Upper lobe of right lung (tissue), 1 donor: ENCODE results near the gene HOXB4. TPM values are rescaled to one million over a fixed set of nuclear protein-coding genes. Genes with fewer than 3 reads are reported as not detected.

Experiments used
- ATAC-seq: fragments of 200-7000 bp; cut with Tn5 transposase; one replicate; pipeline ENCODE4 v1.9.1; 2020; ENCODE audit warnings: mild to moderate bottlenecking, moderate library complexity
- DNase-seq: peaks from one replicate; pipeline ENCODE4 v3.0.0-alpha.2; 2020
- H3K27ac ChIP-seq: fragments of 200-600 bp; one replicate; pipeline ENCODE4 v1.8.0; 2022
- H3K27me3 ChIP-seq: fragments of 200-600 bp; one replicate; pipeline ENCODE4 v1.8.0; 2022; ENCODE audit warnings: mild to moderate bottlenecking
- H3K36me3 ChIP-seq: fragments of 200-600 bp; one replicate; pipeline ENCODE4 v1.8.0; 2022
- H3K4me1 ChIP-seq: fragments of 200-600 bp; one replicate; pipeline ENCODE4 v1.8.0; 2022
- H3K4me3 ChIP-seq: fragments of 200-600 bp; one replicate; pipeline ENCODE4 v1.8.0; 2022; ENCODE audit warnings: mild to moderate bottlenecking
- H3K9me3 ChIP-seq: fragments of 200-600 bp; one replicate; pipeline ENCODE4 v1.8.0; 2022
- CTCF ChIP-seq: fragments of 200-600 bp; IDR thresholded peaks from one replicate; pipeline ENCODE4 v1.8.0; 2022; ENCODE audit warnings: antibody characterized with exemption
- intact Hi-C: fragments of 100-400 bp; cut with DNase I; formaldehyde crosslinking; loops from one replicate; pipeline ENCODE4 v1.11.0; 2022
- total RNA-seq: library from RNA; stranded (reverse); fragmentation: NEBNext Ultra II Directional; extraction: Animal tissue kit (Norgen Biotek cat#: 25700); gene quantifications from one replicate; pipeline ENCODE4 v1.2.1, GENCODE V29; 2021
- donor health status: DM: no; HTN: yes; CAD: no; lungs with severe emphysema.

The HOXB4 gene
- total RNA-seq, 1 donor from 2014 or later: 4.9 TPM

DNA sequence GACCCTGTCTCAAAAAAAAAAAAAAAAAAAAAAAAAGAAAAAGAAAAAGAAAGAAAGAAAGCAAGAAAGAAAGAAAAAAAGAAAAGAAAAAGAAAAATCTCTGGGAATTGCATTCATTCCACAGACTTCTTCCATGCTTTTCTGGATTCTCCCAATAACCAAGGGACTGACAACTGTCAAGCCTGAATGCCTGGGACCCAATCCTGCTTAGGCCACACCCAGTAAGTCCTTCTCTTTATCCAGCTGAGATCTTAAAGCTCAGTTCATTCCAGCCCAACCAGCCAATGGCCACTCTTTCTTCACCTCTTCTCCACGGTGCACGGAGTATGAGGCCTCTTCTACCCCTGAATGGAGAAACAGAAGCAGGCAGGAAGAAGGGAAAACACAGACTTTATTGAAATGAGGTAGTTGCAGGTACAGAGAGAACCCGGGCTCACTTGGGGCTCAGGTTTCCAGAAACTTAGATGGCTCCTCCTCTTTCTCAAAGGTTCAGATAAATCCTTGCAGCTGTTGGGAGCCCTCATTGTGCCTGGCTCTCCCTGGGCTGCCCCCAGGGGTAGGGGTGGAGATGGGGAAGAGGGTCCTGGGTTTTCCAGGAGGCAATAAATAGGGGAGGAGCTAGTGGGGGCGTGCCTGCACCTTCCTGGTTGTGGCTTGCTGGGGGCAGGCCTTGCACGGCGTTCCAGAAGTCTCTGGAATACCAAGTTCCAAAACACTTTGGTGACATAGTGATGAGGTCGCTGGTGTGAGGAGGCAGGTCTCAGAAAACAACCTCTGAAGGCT is 49.8 kb downstream of the HOXB4 start:
- H3K4me1 ChIP-seq: peaks cover 5% of the 10 kb centered on the region

DNA sequence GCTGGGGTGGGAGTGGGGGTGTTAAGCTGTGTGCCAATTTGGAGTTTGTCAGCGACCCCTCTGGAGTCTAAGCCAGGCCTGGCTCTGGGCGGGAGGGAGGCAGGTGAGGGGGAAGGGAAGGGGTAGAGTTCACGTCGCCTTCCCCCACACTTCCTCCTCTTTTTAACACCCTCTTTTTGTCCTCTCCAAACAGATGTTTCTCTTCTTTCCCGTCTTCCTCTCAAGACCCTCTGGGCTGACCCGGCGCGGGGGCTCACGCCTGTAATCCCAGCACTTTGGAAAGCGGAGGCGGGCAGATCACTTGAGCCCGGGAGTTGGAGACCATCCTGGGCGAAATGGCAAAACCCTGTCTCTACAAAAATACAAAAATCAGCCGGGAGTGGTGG is 50.6 kb downstream of the HOXB4 start:
- DNase-seq (no peak), ATAC-seq (no peak)
- no peaks in the 10 kb centered on the region for H3K9me3 ChIP-seq
- H3K27me3 ChIP-seq: peaks cover 45% of the 10 kb centered on the region
- no peak for TF ChIP-seq CTCF
- intact Hi-C loops: no loop called here
- H3K4me3 ChIP-seq: no peak overlapping the region
- H3K27ac ChIP-seq: no peak overlapping the region
- peaks cover 5% of the 10 kb centered on the region for H3K4me1 ChIP-seq
- H3K36me3 ChIP-seq: no peaks in the 10 kb centered on the region

More for the DNA sequence above, 49.8 kb downstream of the HOXB4 start:
- Histone ChIP-seq H3K27ac (no peak overlapping the region), H3K4me3 (no peak overlapping the region), H3K9me3 (no peaks in the 10 kb centered on the region), H3K36me3 (no peaks in the 10 kb centered on the region), H3K27me3 (peaks cover 45% of the 10 kb centered on the region)
- DNase-seq (no peak), ATAC-seq (no peak)
- TF ChIP-seq CTCF: no peak
- intact Hi-C loops: no loop called here

DNA sequence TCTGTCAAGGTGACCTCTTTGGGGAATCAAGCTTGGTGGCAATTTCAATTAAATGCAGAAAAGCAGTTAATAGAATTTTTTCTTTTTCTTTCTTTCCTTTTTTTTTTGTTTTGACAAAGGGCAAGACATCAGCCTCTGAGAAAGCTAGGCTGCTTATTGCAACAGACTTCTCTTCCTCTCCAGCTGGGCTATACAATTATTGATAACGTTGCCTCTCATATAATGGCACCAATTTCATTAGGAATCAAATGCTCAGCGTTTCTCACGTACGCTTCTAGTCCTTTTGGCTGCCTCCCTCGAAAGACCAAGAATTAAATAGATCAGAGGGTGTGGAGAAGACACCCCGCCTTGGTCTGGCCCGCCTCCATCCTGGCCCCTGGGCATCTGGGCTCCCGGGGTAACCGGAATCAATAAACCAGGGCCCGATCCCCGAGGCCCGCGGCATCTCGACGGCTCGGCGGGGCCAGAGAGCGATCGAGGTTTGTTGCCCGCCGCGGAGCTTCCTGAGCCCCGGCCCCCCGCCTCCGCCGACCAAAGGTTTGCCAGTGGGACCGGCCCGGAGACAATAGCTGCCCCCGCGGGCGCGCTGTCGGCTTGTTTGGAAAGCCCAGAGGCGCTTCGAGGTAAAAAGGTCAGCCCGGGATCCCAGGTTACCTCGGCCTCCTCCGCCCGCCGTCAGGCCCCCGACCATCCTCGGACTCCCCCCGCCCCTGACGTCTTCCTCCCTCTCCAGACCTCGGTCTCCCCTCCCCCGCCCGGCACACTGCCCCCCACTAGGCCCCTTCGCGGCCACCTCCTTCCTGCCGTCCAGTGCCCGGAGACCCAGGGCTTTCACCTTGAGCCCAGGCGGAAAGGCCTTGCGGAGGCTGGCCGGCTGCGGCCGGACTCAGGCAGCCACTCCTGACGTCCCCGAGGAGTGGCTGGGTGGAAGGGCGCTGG is 51.3 kb downstream of the HOXB4 start:
- H3K4me1 ChIP-seq: peaks cover 5% of the 10 kb centered on the region
- ATAC-seq (no peak), DNase-seq (no peak)
- TF ChIP-seq CTCF: no peak
- intact Hi-C loops: no loop called here
- no peaks in the 10 kb centered on the region for H3K9me3 ChIP-seq
- no peak overlapping the region for H3K27ac ChIP-seq
- no peaks in the 10 kb centered on the region for H3K36me3 ChIP-seq
- no peak overlapping the region for H3K4me3 ChIP-seq
- H3K27me3 ChIP-seq: peaks cover 50% of the 10 kb centered on the region

Other genes with a start within 250 kb of the HOXB4 start
- 5.1 TPM for gene SKAP1, start 148.1 kb downstream of the HOXB4 start, total RNA-seq
- gene HOXB1, start 47.3 kb downstream of the HOXB4 start, total RNA-seq: not detected
- 11.0 TPM for gene HOXB2, start 33.2 kb downstream of the HOXB4 start, total RNA-seq
- gene HOXB3, start 11.9 kb upstream of the HOXB4 start, total RNA-seq: 13.3 TPM
- gene HOXB5, start 15.4 kb upstream of the HOXB4 start, total RNA-seq: 4.4 TPM
- 4.9 TPM for gene HOXB6, start 26.6 kb upstream of the HOXB4 start, total RNA-seq
- gene HOXB7, start 32.7 kb upstream of the HOXB4 start, total RNA-seq: 1.2 TPM
- gene HOXB8, start 36.9 kb upstream of the HOXB4 start, total RNA-seq: 1.0 TPM
- gene HOXB9, start 48.0 kb upstream of the HOXB4 start, total RNA-seq: not detected
- not detected for gene PRAC1, start 144.2 kb upstream of the HOXB4 start, total RNA-seq
- gene PRAC2, start 144.8 kb upstream of the HOXB4 start, total RNA-seq: not detected
- not detected for gene HOXB13, start 150.4 kb upstream of the HOXB4 start, total RNA-seq
- gene TTLL6, start 238.9 kb upstream of the HOXB4 start, total RNA-seq: 0.20 TPM